ENCODE results near the gene MAN2A2.
A peak's percentile ranks its signal among the peaks of the same experiment; 100 is the strongest.

The MAN2A2 gene

GRCh38 chr15:90884719-90885431 lies 18.2 kb upstream of the MAN2A2 start:
- Mint-ChIP-seq H3K27me3 (no peaks in the 10 kb centered on the region), H3K4me1 (peaks cover 13 to 32% of the 10 kb centered on the region in 2 donors), H3K27ac (peak overlapping the region; percentile 75), H3K4me3 (peak overlapping the region; percentile 70 to 76), H3K9me3 (no peaks in the 10 kb centered on the region), H3K36me3 (peaks cover 3 to 18% of the 10 kb centered on the region in 2 donors)
- no peak for DNase-seq
- ATAC-seq (replicated peaks), result peak; percentile 1 to 19

- ATAC-seq (replicated peaks) (peak; percentile 75 to 79), DNase-seq (peak; percentile 66)
- Mint-ChIP-seq H3K4me3 (peak overlapping the region; percentile 70 to 76), H3K27ac (peak overlapping the region; percentile 79), H3K9me3 (no peaks in the 10 kb centered on the region), H3K4me1 (peaks cover 13 to 32% of the 10 kb centered on the region in 2 donors), H3K27me3 (no peaks in the 10 kb centered on the region), H3K36me3 (peaks cover 0 to 17% of the 10 kb centered on the region in 2 donors)
Measured at GRCh38 chr15:90885432-90886290, 17.4 kb upstream of the MAN2A2 start.

DNA sequence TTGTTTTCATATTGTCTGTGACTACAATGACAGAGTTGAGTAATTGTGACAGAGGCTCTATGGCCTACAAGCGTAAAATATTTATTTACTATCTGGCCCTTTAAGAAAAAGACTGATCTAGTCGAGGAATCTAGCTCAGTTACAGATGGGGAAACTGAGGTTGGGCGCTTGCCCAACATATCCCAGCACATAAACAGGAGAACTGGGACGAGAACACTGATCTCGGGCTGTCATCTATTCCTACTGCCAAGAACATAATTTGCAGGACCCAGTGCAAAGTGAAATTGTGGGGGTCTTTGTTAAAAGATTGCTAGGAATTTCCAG lies 16.8 kb upstream of the MAN2A2 start:
- Mint-ChIP-seq H3K27me3 (no peaks in the 10 kb centered on the region), H3K4me3 (peak overlapping the region in 1 of 2 donors; percentile 70), H3K9me3 (no peaks in the 10 kb centered on the region), H3K36me3 (peaks cover 0 to 12% of the 10 kb centered on the region in 2 donors), H3K27ac (peak overlapping the region; percentile 79), H3K4me1 (peaks cover 13 to 32% of the 10 kb centered on the region in 2 donors)
- ATAC-seq (replicated peaks) (no peak), DNase-seq (no peak)

- Mint-ChIP-seq H3K9me3 (no peaks in the 10 kb centered on the region), H3K36me3 (peaks cover 2 to 8% of the 10 kb centered on the region in 2 donors), H3K27me3 (no peaks in the 10 kb centered on the region), H3K27ac (no peak overlapping the region), H3K4me3 (no peak overlapping the region), H3K4me1 (peaks cover 13 to 32% of the 10 kb centered on the region in 2 donors)
- ATAC-seq (replicated peaks) (no peak), DNase-seq (no peak)
Measured at GRCh38 chr15:90887037-90887481, 16.0 kb upstream of the MAN2A2 start.

DNA sequence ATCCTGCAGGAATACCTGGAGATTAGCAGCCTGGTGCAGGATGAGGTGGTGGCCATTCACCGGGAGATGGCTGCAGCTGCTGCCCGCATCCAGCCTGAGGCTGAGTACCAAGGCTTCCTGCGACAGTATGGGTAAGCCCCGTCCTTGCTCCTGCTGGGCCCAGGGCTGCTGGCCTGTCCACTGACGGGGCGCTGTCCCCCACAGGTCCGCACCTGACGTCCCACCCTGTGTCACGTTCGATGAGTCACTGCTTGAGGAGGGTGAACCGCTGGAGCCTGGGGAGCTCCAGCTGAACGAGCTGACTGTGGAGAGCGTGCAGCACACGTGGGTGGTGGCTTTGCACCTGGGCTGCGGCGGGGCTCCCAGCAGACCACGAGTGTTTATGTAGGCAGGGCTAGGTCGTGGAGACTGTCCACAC lies 13.8 kb upstream of the MAN2A2 start:
- DNase-seq, result no peak
- peaks cover 13 to 26% of the 10 kb centered on the region in 2 donors for H3K4me1 Mint-ChIP-seq
- no peaks in the 10 kb centered on the region for H3K27me3 Mint-ChIP-seq
- H3K9me3 Mint-ChIP-seq, result no peaks in the 10 kb centered on the region
- no peak for ATAC-seq (replicated peaks)
- H3K27ac Mint-ChIP-seq, result no peak overlapping the region
- peaks cover 6 to 18% of the 10 kb centered on the region in 2 donors for H3K36me3 Mint-ChIP-seq
- H3K4me3 Mint-ChIP-seq, result no peak overlapping the region

- Mint-ChIP-seq H3K27ac (no peak overlapping the region), H3K4me1 (peaks cover 12 to 20% of the 10 kb centered on the region in 2 donors), H3K27me3 (no peaks in the 10 kb centered on the region), H3K9me3 (no peaks in the 10 kb centered on the region), H3K4me3 (no peak overlapping the region), H3K36me3 (peaks cover 6 to 19% of the 10 kb centered on the region in 2 donors)
- DNase-seq, result no peak
- ATAC-seq (replicated peaks), result no peak
Measured at GRCh38 chr15:90889736-90890456, 13.2 kb upstream of the MAN2A2 start.

- ATAC-seq (replicated peaks), result no peak
- Mint-ChIP-seq H3K27ac (no peak overlapping the region), H3K36me3 (peaks cover 10 to 23% of the 10 kb centered on the region in 2 donors), H3K27me3 (no peaks in the 10 kb centered on the region), H3K4me3 (no peak overlapping the region), H3K4me1 (peaks cover 8 to 18% of the 10 kb centered on the region in 2 donors), H3K9me3 (peaks cover 0 to 2% of the 10 kb centered on the region in 2 donors)
- no peak for DNase-seq
Measured at GRCh38 chr15:90890839-90891238, 12.3 kb upstream of the MAN2A2 start.

GRCh38 chr15:90891346-90891949 lies 11.7 kb upstream of the MAN2A2 start:
- Mint-ChIP-seq H3K4me3 (no peak overlapping the region), H3K36me3 (peaks cover 10 to 25% of the 10 kb centered on the region in 2 donors), H3K4me1 (peaks cover 10 to 18% of the 10 kb centered on the region in 2 donors), H3K27me3 (no peaks in the 10 kb centered on the region), H3K9me3 (peaks cover 0 to 2% of the 10 kb centered on the region in 2 donors), H3K27ac (no peak overlapping the region)
- ATAC-seq (replicated peaks), result no peak
- no peak for DNase-seq

- DNase-seq (no peak), ATAC-seq (replicated peaks) (no peak)
- Mint-ChIP-seq H3K4me1 (peaks cover 16 to 23% of the 10 kb centered on the region in 2 donors), H3K27me3 (no peaks in the 10 kb centered on the region), H3K4me3 (no peak overlapping the region), H3K27ac (peak overlapping the region; percentile 59), H3K36me3 (peaks cover 10 to 25% of the 10 kb centered on the region in 2 donors), H3K9me3 (peaks cover 0 to 2% of the 10 kb centered on the region in 2 donors)
Measured at GRCh38 chr15:90892023-90892422, 11.1 kb upstream of the MAN2A2 start.

GRCh38 chr15:90892498-90893174 lies 10.5 kb upstream of the MAN2A2 start:
- H3K27ac Mint-ChIP-seq, result no peak overlapping the region

DNA sequence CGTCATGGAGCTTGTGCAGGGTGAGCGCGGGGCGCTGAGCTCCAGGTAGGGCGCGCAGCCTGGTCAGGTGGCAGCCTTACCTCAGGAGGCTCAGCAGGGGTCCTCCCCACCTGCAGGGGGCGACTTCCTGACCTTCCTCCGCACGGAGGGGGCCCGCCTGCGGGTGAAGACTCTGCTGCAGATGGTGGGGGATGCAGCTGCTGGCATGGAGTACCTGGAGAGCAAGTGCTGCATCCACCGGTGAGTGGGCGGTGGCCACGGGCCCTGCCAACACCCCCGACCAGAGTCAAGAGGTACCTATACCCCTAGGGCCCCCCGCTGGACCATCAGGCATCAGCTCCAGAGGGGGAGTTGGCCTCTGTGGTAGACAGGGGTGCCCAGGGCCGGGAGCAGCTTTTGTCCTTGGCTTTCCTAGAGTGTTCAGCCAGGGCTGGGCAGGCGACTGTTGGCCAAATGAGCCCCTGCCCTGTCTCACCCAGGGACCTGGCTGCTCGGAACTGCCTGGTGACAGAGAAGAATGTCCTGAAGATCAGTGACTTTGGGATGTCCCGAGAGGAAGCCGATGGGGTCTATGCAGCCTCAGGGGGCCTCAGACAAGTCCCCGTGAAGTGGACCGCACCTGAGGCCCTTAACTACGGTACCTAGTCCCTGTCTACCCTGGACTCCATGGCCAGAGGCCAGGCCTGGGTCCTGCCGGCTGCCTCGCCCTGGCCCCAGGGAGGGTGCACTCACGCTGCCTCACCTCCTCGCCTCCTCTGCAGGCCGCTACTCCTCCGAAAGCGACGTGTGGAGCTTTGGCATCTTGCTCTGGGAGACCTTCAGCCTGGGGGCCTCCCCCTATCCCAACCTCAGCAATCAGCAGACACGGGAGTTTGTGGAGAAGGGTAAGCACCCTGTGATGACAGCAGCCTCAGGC lies 9.7 kb upstream of the MAN2A2 start:
- no peaks in the 10 kb centered on the region for H3K27me3 Mint-ChIP-seq
- H3K36me3 Mint-ChIP-seq, result peaks cover 10 to 25% of the 10 kb centered on the region in 2 donors
- DNase-seq (no peak), ATAC-seq (replicated peaks) (no peak)
- H3K9me3 Mint-ChIP-seq, result peaks cover 0 to 2% of the 10 kb centered on the region in 2 donors
- no peak overlapping the region for H3K4me3 Mint-ChIP-seq
- H3K27ac Mint-ChIP-seq, result no peak overlapping the region
- H3K4me1 Mint-ChIP-seq, result peaks cover 26 to 36% of the 10 kb centered on the region in 2 donors

More at GRCh38 chr15:90892498-90893174, 10.5 kb upstream of the MAN2A2 start:
- H3K4me3 Mint-ChIP-seq, result no peak overlapping the region
- H3K9me3 Mint-ChIP-seq, result peaks cover 0 to 2% of the 10 kb centered on the region in 2 donors
- no peak for DNase-seq
- H3K27me3 Mint-ChIP-seq, result no peaks in the 10 kb centered on the region
- peaks cover 10 to 25% of the 10 kb centered on the region in 2 donors for H3K36me3 Mint-ChIP-seq
- H3K4me1 Mint-ChIP-seq, result peaks cover 22 to 29% of the 10 kb centered on the region in 2 donors
- ATAC-seq (replicated peaks), result no peak

DNA sequence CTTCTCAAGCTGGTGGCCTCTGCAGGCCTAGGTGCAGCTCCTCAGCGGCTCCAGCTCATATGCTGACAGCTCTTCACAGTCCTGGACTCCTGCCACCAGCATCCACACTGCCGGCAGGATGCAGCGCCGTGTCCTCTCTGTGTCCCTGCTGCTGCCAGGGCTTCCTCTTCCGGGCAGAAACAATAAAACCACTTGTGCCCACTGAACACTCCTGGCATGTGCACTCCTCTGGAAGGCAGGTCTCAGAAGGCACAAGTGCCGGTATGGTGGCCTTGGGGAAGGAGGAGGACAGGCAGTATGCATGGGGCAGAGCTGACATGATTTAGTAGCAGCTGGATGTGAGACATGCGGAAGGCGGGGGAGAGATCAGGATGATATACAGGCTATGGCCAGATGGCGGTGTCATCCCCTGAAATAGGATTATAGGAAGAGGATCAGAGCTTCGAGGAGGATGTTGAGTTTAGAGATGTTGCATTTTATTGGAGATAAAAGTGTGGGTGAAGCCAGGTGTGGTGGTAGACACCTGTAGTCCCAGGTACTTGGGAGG lies 7.5 kb upstream of the MAN2A2 start:
- peaks cover 31 to 35% of the 10 kb centered on the region in 2 donors for H3K4me1 Mint-ChIP-seq
- no peak for ATAC-seq (replicated peaks)

More for the DNA sequence above, 7.5 kb upstream of the MAN2A2 start:
- no peaks in the 10 kb centered on the region for H3K27me3 Mint-ChIP-seq
- no peak overlapping the region for H3K4me3 Mint-ChIP-seq
- H3K36me3 Mint-ChIP-seq, result peaks cover 10 to 17% of the 10 kb centered on the region in 2 donors
- peaks cover 0 to 2% of the 10 kb centered on the region in 2 donors for H3K9me3 Mint-ChIP-seq
- peak overlapping the region; percentile 38 for H3K27ac Mint-ChIP-seq
- DNase-seq, result no peak
